K562 (cell line): ENCODE data around the gene FAM53C. TPM values are rescaled to one million over a fixed set of nuclear protein-coding genes. Genes with fewer than 3 reads are reported as not detected.

ENCODE experiments used
- BRD9 ChIP-seq: fragments of 450-650 bp; IDR thresholded peaks from 2 replicates; pipeline ENCODE4 v1.6.1; 2018; ENCODE audit warnings: low read depth; ENCODE audit not compliant: partially characterized antibody
- CBX5 ChIP-seq: IDR thresholded peaks from 2 replicates; pipeline ENCODE4 v1.6.1; 2014; ENCODE audit warnings: low read depth, borderline replicate concordance
- DDX20 ChIP-seq: fragments of 450-650 bp; IDR thresholded peaks from 2 replicates; pipeline ENCODE4 v1.6.1; 2016; ENCODE audit warnings: missing genetic modification characterization, low read depth, mild to moderate bottlenecking, missing compliant biosample characterization, moderate library complexity
- DLX4 ChIP-seq: fragments of 250-450 bp; sonication (Bioruptor Pico); IDR thresholded peaks from 2 replicates; pipeline ENCODE4 v1.6.1; 2021; ENCODE audit warnings: mild to moderate bottlenecking
- FOXK1 ChIP-seq: sonication (generic); formaldehyde crosslinking; IDR thresholded peaks from 2 replicates; pipeline ENCODE4 v1.8.0; 2022; ENCODE audit warnings: missing genetic modification reagents, mild to moderate bottlenecking, borderline replicate concordance
- HEY1 ChIP-seq: fragments of 250-450 bp; sonication (Bioruptor Pico); IDR thresholded peaks from 2 replicates; pipeline ENCODE4 v1.5.0; 2020; ENCODE audit warnings: mild to moderate bottlenecking, moderate library complexity, borderline replicate concordance
- JUND ChIP-seq, 2 experiments: IDR thresholded peaks; 2 replicates in 1 of 2; 3 replicates in 1 of 2; pipeline ENCODE4 v1.6.1; 2011; ENCODE audit warnings: borderline replicate concordance in 2 of 2, low read depth in 2 of 2, low read length in 2 of 2, improper control_type of control experiment in 1 of 2, missing biosample characterization in 1 of 2, missing genetic modification characterization in 1 of 2, missing genetic modification reagents in 1 of 2
- KDM1A ChIP-seq, 2 experiments: fragments of 450-650 bp; IDR thresholded peaks; 2 replicates each; pipeline ENCODE4 v1.6.1; 2016; ENCODE audit warnings: mild to moderate bottlenecking in 2 of 2
- KHSRP ChIP-seq: fragments of 450-650 bp; IDR thresholded peaks from 2 replicates; pipeline ENCODE4 v1.6.1; 2017
- MAFF ChIP-seq: IDR thresholded peaks from 2 replicates; pipeline ENCODE4 v1.6.1; 2012; ENCODE audit warnings: low read length, improper control_type of control experiment
- MAFK ChIP-seq: IDR thresholded peaks from 2 replicates; pipeline ENCODE4 v1.6.1; 2011; ENCODE audit warnings: low read length, improper control_type of control experiment
- NFATC3 ChIP-seq: fragments of 450-650 bp; IDR thresholded peaks from 2 replicates; pipeline ENCODE4 v1.6.1; 2017; ENCODE audit warnings: mild to moderate bottlenecking
- NR2F6 ChIP-seq: fragments of 450-650 bp; formaldehyde crosslinking; IDR thresholded peaks from 2 replicates; pipeline ENCODE4 v1.4.0; 2020; ENCODE audit warnings: mild to moderate bottlenecking
- PKNOX1 ChIP-seq: fragments of 450-650 bp; IDR thresholded peaks from 2 replicates; pipeline ENCODE4 v1.6.1; 2016
- RBBP5 ChIP-seq: fragments of 200-600 bp; sonication (generic); IDR thresholded peaks from 2 replicates; pipeline ENCODE4 v1.6.1; 2012; ENCODE audit warnings: borderline replicate concordance, mild to moderate bottlenecking, low read length, control low read depth, inconsistent platforms; ENCODE audit not compliant: insufficient read depth, poor library complexity, severe bottlenecking
- TCFL5 ChIP-seq: fragments of 250-450 bp; sonication (Bioruptor Pico); conservative IDR thresholded peaks from 2 replicates; pipeline ENCODE4 v1.6.1; 2021; ENCODE audit warnings: mild to moderate bottlenecking, moderate library complexity, matching md5 sums
- TFE3 ChIP-seq: fragments of 450-650 bp; formaldehyde crosslinking; IDR thresholded peaks from 2 replicates; pipeline ENCODE4 v1.4.0; 2020; ENCODE audit warnings: mild to moderate bottlenecking, mixed read lengths
- ZKSCAN3 ChIP-seq: fragments of 250-450 bp; sonication (Bioruptor Pico); IDR thresholded peaks from 2 replicates; pipeline ENCODE4 v1.4.0; 2020
- ZNF644 ChIP-seq: fragments of 200-800 bp; sonication (Bioruptor generic); IDR thresholded peaks from 2 replicates; pipeline ENCODE4 v1.6.1; 2016; ENCODE audit warnings: low read depth, missing genetic modification characterization, missing compliant biosample characterization
- ZNF75A ChIP-seq: fragments of 450-650 bp; formaldehyde crosslinking; IDR thresholded peaks from 2 replicates; pipeline ENCODE4 v1.4.0; 2020; ENCODE audit warnings: mild to moderate bottlenecking
- polyA plus RNA-seq, 8 experiments: library from polyadenylated mRNA; depleted of rRNA in 4 of 8; stranded (reverse) in 5 of 8; unstranded in 3 of 8; fragments of >200 nt; fragmentation: Nextera tagmentation in 2 of 8; fragmentation: Illumina TruSeq in 1 of 8; extraction: Ambion mirVana in 2 of 8; extraction: Trizol in 1 of 8; gene quantifications; 2 replicates each; pipeline versions ENCODE4 v1.2.1 to v1.2.3, GENCODE V29; 2011 to 2014; ENCODE audit warnings: inconsistent platforms in 1 of 8, missing spikeins in 1 of 8
- total RNA-seq, 7 experiments: library from RNA; depleted of rRNA in 6 of 7; stranded (reverse); fragments of >200 nt in 6 of 7; fragmentation: Illumina TruSeq in 2 of 7; extraction: Trizol in 2 of 7; gene quantifications; 2 replicates each; pipeline versions ENCODE4 v1.2.1 to v1.2.3, GENCODE V29; 2011 to 2021; ENCODE audit warnings: low replicate concordance in 1 of 7
- TF ChIP-seq, protein P1 (sequence below): fragments of 250-450 bp; sonication (Bioruptor Pico); IDR thresholded peaks from 2 replicates; pipeline ENCODE4 v1.4.0; 2020; ENCODE audit warnings: mild to moderate bottlenecking, moderate library complexity
- TF ChIP-seq, protein P2 (sequence below), 2 experiments: fragments of 450-650 bp in 1 of 2; sonication (generic) in 1 of 2; formaldehyde crosslinking; conservative IDR thresholded peaks; 2 replicates each; pipeline versions ENCODE4 v1.4.0 to v1.8.1; 2020 to 2022; ENCODE audit warnings: mild to moderate bottlenecking in 1 of 2, missing genetic modification reagents in 1 of 2

Gene FAM53C
- total and polyA plus RNA-seq, 9 of the 15 experiments (the other 6 are each of a cell fraction or from before 2014, with no cell fraction given): 9.7 to 38.5 (median 25.2) TPM

DNA sequence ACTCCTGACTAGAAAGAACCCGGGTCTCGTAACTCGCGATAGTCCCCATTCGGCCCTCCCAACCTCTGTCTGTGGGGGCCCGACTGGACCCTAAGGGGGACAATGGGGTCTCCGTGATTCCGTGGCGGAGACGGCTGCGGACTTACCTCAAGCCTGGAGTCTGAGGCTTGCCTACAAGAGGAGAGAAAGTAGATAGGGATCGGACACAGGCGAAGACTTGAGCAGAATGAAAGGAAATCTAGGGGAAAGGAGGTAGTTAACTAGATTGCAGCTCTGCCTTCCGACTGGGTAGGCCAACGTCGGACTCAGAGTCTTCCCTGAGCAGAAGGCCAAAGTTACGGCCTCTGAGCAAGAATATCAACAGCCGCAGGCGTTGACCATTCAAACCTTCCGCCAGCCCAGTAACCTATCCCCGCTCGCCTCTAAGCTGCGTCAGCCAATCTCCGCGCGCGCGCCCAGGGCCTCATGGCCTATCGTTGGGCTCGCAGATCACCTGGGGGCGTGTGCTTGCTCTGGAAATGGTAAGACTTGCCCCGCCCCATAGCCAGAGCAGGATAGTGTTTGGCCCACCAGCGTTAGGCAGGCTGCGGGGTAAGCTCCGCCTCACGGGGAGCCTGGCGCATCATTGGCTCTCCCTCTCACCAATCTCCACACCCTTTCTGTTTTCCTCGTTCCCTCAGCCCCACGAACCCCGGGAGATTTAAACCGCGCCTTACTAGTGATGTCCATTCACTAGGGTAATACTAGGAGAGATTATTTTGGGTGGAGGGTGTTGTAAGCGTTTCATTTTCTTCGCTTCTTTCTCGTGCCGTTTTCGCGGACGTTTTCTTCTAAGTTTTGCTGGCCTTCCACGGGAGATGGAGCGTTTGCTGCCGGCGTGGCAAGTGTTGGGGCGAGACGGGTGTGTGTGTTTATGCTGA, 6.4 kb upstream of the FAM53C start, which contains the start of gene CDC25C (continued):
- TF ChIP-seq FOXK1 (CRISPR knock-in tag) (0 out of 2 replicates have a peak, but pooled peaks have one; percentile 79), JUND (IDR thresholded peaks at IDR 0.05; ENCODE audit: borderline replicate concordance, low read depth, low read length) (0 out of 2 replicates have a peak, but pooled peaks have one; percentile 28), JUND (tag; IDR thresholded peaks at IDR 0.05; ENCODE audit: borderline replicate concordance, low read depth, low read length) (no peak), ZNF644 (tag) (no peak), KHSRP (no peak), HEY1 (CRISPR knock-in tag) (no peak), TFE3 (no peak), MAFF (no peak), NR2F6 (CRISPR knock-in tag) (no peak), NFATC3 (no peak), DDX20 (tag) (no peak), ZNF75A (CRISPR knock-in tag) (no peak), RBBP5 (peak; percentile 21), TCFL5 (CRISPR knock-in tag) (no peak), DLX4 (CRISPR knock-in tag) (no peak), CBX5 (no peak), MAFK (no peak), KDM1A (IDR thresholded peaks at IDR 0.05) (no peak), ZKSCAN3 (no peak), BRD9 (peak; percentile 65), PKNOX1 (peak; percentile 55)
- TF ChIP-seq, protein P1, sequence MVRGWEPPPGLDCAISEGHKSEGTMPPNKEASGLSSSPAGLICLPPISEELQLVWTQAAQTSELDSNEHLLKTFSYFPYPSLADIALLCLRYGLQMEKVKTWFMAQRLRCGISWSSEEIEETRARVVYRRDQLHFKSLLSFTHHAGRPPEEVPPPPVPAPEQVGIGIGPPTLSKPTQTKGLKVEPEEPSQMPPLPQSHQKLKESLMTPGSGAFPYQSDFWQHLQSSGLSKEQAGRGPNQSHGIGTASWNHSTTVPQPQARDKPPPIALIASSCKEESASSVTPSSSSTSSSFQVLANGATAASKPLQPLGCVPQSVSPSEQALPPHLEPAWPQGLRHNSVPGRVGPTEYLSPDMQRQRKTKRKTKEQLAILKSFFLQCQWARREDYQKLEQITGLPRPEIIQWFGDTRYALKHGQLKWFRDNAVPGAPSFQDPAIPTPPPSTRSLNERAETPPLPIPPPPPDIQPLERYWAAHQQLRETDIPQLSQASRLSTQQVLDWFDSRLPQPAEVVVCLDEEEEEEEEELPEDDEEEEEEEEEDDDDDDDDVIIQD (CRISPR knock-in tag): no peak
- TF ChIP-seq, protein P2, sequence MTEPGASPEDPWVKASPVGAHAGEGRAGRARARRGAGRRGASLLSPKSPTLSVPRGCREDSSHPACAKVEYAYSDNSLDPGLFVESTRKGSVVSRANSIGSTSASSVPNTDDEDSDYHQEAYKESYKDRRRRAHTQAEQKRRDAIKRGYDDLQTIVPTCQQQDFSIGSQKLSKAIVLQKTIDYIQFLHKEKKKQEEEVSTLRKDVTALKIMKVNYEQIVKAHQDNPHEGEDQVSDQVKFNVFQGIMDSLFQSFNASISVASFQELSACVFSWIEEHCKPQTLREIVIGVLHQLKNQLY (CRISPR knock-in tag; conservative IDR thresholded peaks at IDR 0.05): no peak
